ENCODE data around the gene PPP4R4.

Gene PPP4R4, protein sequence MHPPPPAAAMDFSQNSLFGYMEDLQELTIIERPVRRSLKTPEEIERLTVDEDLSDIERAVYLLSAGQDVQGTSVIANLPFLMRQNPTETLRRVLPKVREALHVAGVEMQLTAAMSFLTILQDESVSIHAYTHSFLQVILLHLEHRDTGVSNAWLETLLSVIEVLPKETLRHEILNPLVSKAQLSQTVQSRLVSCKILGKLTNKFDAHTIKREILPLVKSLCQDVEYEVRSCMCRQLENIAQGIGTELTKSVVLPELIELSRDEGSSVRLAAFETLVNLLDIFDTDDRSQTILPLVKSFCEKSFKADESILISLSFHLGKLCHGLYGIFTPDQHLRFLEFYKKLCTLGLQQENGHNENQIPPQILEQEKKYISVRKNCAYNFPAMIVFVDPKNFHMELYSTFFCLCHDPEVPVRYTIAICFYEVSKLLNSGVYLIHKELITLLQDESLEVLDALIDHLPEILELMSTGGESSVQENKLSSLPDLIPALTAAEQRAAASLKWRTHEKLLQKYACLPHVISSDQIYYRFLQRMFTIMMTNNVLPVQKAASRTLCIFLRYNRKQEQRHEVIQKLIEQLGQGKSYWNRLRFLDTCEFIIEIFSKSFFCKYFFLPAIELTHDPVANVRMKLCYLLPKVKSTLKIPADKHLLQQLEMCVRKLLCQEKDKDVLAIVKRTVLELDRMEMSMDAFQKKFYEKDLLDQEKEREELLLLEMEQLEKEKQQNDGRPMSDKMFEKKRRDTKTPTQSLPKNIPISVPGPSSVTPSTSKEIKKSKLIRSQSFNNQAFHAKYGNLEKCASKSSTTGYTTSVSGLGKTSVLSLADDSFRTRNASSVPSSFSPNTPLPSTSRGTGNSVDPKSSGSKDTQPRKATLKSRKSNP

GRCh38 chr14:94173885-94174603 is at the start of gene PPP4R4:
PPP4R4 (plus strand) TSS chr14:94174322; CDS start chr14:94174466, 144 bp downstream.
- no peak for FAIRE-seq

DNA sequence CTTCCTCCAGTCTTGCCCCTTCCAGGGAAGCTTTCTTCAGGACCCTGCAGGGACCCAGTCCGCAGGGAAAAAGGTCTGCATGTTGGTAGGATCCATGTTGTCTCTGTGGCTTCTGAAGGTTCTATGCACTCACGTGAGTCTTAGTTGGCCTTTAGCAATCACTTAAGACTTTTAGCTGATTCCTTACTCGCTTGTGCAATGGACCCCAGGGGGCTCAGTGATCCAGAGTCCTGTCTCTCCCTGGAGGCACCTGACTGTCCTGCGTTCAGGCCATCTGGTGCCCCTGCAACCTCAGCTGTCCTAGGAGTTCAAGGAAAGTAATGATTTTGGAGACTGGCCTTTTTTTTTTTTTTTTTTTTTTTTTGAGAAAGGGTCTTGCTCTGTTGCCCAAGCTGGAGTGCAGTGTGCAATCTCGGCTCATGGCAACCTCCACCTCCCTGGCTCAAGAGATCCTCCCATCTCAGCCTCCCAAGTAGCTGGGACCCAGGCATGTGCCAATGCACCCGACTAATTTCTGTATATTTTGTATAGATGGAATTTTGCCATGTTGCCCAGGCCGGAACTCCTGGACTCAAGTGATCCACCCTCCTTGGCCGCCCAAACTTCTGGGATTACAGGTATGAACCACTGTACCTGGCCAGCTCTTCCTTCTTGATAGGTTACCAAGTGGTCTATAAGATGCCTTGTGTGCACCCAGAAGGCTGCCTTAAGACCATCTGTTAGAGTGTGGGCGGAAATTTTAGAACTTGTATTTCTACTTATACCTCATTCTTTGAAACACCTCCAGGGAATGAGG is 49.3 kb upstream of the PPP4R4 start:
- FAIRE-seq = no peak

- FAIRE-seq = no peak
These were observed 48.3 kb upstream of the PPP4R4 start for GRCh38 chr14:94125659-94126418.

GRCh38 chr14:94126419-94126677 is 47.8 kb upstream of the PPP4R4 start:
- FAIRE-seq = no peak

DNA sequence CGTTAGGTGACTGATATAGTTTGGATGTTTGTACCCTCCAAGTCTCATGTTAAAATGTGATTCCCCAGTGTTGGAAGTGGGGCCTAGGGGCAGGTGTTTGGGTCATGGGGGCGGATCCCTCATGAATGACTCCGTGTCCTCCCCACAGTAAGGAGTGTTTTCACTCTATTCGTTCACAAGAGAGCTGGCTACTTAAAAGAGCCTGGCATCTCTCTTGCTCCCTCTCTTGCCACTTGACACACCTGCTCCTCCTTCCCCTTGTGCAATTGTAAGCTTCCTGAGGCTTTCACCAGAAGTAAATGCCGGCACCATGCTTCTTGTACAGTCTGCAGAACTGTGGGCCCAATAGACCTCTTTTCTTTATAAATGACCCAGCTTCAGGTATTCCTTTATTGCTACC is 47.3 kb upstream of the PPP4R4 start:
- no peak for FAIRE-seq

DNA sequence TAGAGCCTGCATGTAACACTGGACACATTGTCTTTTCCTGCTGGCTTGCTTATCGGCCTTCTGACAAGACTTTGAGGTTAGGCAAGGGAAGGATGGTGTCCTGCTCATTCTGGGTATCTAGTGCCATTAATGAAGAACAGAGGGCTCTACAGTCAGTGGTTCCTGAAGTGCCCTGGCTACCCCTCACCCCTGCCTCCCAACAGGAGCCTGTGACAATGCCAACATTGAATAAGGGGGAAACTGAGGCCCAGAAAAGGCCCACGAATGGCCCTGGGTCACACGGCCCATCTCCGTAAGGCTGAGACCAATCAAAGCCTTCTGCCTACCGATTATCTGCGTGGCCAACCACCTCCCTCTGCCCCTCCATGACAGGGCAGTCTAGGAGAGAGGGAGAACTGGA is 46.8 kb upstream of the PPP4R4 start:
- FAIRE-seq = no peak

- FAIRE-seq = no peak
These were observed 45.8 kb upstream of the PPP4R4 start for GRCh38 chr14:94128216-94128839.

DNA sequence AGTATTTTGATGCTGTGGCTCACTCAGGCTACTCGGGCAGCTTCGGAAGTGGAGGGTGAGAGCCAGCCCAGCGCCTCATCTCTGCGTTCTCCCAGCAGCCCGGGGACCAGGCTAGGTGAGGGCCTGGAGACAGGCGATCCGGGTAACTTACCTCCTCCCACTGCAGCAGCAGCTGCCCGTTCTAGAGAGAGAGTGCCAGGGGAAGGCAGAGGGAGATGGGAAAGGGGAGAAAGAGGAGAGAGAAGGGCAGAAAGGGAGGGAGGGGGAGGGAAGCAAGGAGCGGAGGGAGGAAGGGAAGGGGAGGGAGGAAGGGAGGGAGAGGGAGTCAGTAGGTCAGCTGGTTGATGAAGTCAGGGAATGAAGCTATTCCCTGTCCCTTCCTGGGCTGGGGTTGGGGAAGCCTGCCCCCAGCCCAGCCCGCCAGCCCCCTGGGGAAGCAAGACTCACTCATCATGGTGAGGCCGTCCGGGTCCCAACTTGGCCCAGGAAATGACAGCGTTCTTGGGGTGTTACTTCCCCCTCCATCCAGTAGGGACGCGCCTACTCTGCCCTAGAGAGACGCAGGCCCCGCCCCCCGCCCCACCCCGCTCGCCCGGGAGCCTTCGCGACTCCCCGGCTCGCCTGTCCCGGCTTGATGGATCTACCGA is 44.9 kb upstream of the PPP4R4 start, which contains the start of gene IFI27L2:
Gene IFI27L2 (minus strand): TSS at position 494 of the 647 bp plus-strand sequence. CDS start 40 bp downstream, at position 454.
- FAIRE-seq = no peak

- FAIRE-seq = no peak
These were observed 44.2 kb upstream of the PPP4R4 start for GRCh38 chr14:94129758-94130414.

GRCh38 chr14:94132285-94132887 is 41.7 kb upstream of the PPP4R4 start:
- FAIRE-seq = peak; percentile 93

DNA sequence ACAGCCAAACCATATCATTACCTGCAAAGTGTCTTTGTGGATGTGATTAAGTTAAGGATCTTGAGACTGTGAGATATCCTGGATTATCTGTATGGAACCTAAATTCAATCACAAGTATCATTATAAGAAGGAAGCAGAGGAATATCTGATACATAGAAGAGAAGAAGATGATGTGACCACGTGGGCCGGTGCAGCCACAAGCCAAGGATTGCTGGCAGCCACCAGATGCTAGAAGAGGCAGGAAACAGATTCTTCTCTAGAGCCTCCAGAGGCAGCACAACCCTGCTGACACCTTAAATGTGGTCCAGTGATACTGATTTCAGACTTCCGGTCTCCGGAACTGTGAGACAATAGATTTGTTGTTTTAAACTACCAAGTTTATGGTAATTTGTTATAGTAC is 38.6 kb upstream of the PPP4R4 start:
- no peak for FAIRE-seq

- peak; percentile 90 for FAIRE-seq
These were observed 37.4 kb upstream of the PPP4R4 start for GRCh38 chr14:94136575-94137331.

DNA sequence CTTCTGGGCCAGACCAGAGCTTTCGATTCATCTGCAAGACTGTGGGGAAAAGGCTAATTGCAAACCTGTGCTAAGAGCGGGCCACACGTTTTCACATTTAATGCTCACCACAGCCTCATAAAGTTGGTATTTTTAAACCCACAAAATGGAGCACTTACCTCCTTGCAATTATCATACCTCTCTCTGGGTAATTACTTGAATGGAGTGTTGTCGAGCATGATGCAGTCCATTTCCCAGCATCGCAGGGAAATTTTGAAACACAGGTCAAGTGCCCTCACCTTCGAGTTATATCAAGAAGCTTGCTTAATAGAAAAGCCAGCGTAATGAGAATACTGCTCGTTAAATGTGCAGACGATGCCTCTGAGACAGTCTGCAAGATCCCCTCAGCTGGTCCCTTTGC is 35.9 kb upstream of the PPP4R4 start:
- no peak for FAIRE-seq

DNA sequence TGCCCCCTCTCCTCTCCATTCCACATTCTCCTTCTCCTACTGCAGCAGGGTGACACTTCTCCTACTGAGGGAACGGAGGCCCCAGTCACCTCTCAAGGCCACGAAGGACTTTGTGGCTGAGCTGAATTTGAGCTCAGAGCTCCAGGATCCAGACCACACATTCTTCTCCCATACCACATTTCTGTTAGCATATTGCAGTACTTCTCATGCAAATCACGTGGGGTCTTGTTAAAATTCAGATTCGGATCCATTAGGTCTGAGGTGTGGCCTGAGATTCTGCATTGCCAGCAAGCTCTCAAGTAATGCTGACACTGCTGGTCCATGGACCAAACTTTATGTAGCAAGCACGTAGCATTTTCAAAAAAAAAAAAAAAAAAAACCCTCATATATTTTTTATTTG is 35.1 kb upstream of the PPP4R4 start:
- no peak for FAIRE-seq

GRCh38 chr14:94139421-94139820 is 34.7 kb upstream of the PPP4R4 start:
- no peak for FAIRE-seq

GRCh38 chr14:94142247-94142646 is 31.9 kb upstream of the PPP4R4 start:
- FAIRE-seq = no peak

- no peak for FAIRE-seq
These were observed 31.3 kb upstream of the PPP4R4 start for GRCh38 chr14:94142836-94143235.

- no peak for FAIRE-seq
These were observed 30.9 kb upstream of the PPP4R4 start for GRCh38 chr14:94143239-94143638.

DNA sequence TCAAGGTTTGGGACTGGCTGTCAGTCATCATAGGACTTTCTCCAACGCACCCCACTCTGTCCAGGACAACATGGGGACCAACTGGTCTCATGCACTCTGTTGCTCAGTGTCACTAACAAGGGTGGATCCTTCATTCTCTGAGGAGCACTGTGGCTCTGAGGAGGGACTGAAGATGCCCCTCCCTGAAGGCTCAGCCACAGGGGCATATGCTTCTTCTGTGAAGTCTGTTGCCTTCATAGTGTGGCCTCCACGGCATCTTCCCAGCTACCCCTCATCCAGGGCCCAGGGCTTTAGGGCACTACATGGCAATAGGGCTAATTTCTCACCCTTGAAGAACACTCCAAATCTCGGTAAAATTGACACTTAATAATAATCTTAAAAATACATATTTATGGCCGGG is 30.4 kb upstream of the PPP4R4 start:
- no peak for FAIRE-seq
